SK-N-SH treated with all-trans-retinoic acid at 6 μM for 48 hours (cell line): Measurements from ENCODE around the gene FBXO45.

Source experiments
- ATAC-seq: fragments of 200-7000 bp; cut with Tn5 transposase; 3 replicates; pipeline ENCODE4 v1.9.1; 2020; ENCODE audit warnings: mild to moderate bottlenecking, moderate library complexity
- ARNTL ChIP-seq: fragments of 450-650 bp; formaldehyde crosslinking; IDR thresholded peaks from 2 replicates; pipeline ENCODE4 v1.5.0; 2020; ENCODE audit warnings: low read depth, mild to moderate bottlenecking, moderate library complexity, borderline replicate concordance
- BACH2 ChIP-seq: fragments of 250-450 bp; sonication (Bioruptor Pico); IDR thresholded peaks from 2 replicates; pipeline ENCODE4 v1.9.0; 2021; ENCODE audit warnings: mild to moderate bottlenecking, borderline replicate concordance
- CREB5 ChIP-seq: fragments of 250-450 bp; sonication (Bioruptor Pico); IDR thresholded peaks from 2 replicates; pipeline ENCODE4 v1.5.1; 2020; ENCODE audit warnings: low read depth, mild to moderate bottlenecking, moderate library complexity
- CSDC2 ChIP-seq: fragments of 250-450 bp; sonication (Bioruptor Pico); IDR thresholded peaks from 2 replicates; pipeline ENCODE4 v1.5.0; 2020; ENCODE audit warnings: mild to moderate bottlenecking, moderate library complexity
- ESRRG ChIP-seq: fragments of 250-450 bp; sonication (Bioruptor Pico); IDR thresholded peaks from 2 replicates; pipeline ENCODE4 v1.6.1; 2021; ENCODE audit warnings: mild to moderate bottlenecking
- GLIS3 ChIP-seq: fragments of 250-450 bp; sonication (Bioruptor Pico); IDR thresholded peaks from 2 replicates; pipeline ENCODE4 v1.5.0; 2020; ENCODE audit warnings: mild to moderate bottlenecking, moderate library complexity
- ISL1 ChIP-seq: fragments of 250-450 bp; sonication (Bioruptor Pico); IDR thresholded peaks from 2 replicates; pipeline ENCODE4 v2.1.2; 2022; ENCODE audit warnings: mild to moderate bottlenecking, moderate library complexity
- OSR1 ChIP-seq: fragments of 250-450 bp; sonication (Bioruptor Pico); IDR thresholded peaks from 2 replicates; pipeline ENCODE4 v1.8.0; 2022; ENCODE audit warnings: moderate library complexity, mild to moderate bottlenecking, inconsistent platforms
- PATZ1 ChIP-seq: fragments of 250-450 bp; sonication (Bioruptor Pico); IDR thresholded peaks from 2 replicates; pipeline ENCODE4 v1.8.0; 2020; ENCODE audit warnings: mild to moderate bottlenecking, moderate library complexity, borderline replicate concordance
- POU6F1 ChIP-seq: fragments of 250-450 bp; sonication (Bioruptor Pico); IDR thresholded peaks from 2 replicates; pipeline ENCODE4 v1.8.0; 2021; ENCODE audit warnings: low read depth, mild to moderate bottlenecking, moderate library complexity, borderline replicate concordance
- PPARA ChIP-seq: fragments of 250-450 bp; sonication (Bioruptor Pico); IDR thresholded peaks from 2 replicates; pipeline ENCODE4 v1.5.0; 2020; ENCODE audit warnings: mild to moderate bottlenecking, borderline replicate concordance
- RARB ChIP-seq: fragments of 250-450 bp; sonication (Bioruptor Pico); IDR thresholded peaks from 2 replicates; pipeline ENCODE4 v1.8.0; 2021; ENCODE audit warnings: mild to moderate bottlenecking, moderate library complexity
- SNAI2 ChIP-seq: fragments of 250-450 bp; sonication (Bioruptor Pico); IDR thresholded peaks from 2 replicates; pipeline ENCODE4 v1.5.0; 2020; ENCODE audit warnings: mild to moderate bottlenecking, moderate library complexity
- TCF4 ChIP-seq: fragments of 250-450 bp; sonication (Bioruptor Pico); IDR thresholded peaks from 2 replicates; pipeline ENCODE4 v1.8.0; 2021; ENCODE audit warnings: mild to moderate bottlenecking, moderate library complexity, borderline replicate concordance
- TSHZ2 ChIP-seq: fragments of 250-450 bp; sonication (Bioruptor Pico); IDR thresholded peaks from 2 replicates; pipeline ENCODE4 v1.5.0; 2020; ENCODE audit warnings: mild to moderate bottlenecking, moderate library complexity
- ZC3H10 ChIP-seq: fragments of 250-450 bp; sonication (Bioruptor Pico); IDR thresholded peaks from 2 replicates; pipeline ENCODE4 v1.5.1; 2021; ENCODE audit warnings: mild to moderate bottlenecking, moderate library complexity
- ZFP3 ChIP-seq: fragments of 250-450 bp; sonication (Bioruptor Pico); IDR thresholded peaks from 2 replicates; pipeline ENCODE4 v1.5.0; 2020; ENCODE audit warnings: mild to moderate bottlenecking, moderate library complexity
- ZFP30 ChIP-seq: fragments of 450-650 bp; formaldehyde crosslinking; IDR thresholded peaks from 2 replicates; pipeline ENCODE4 v1.5.0; 2022; ENCODE audit warnings: mild to moderate bottlenecking, moderate library complexity
- ZNF565 ChIP-seq: fragments of 450-650 bp; formaldehyde crosslinking; conservative IDR thresholded peaks from 2 replicates; pipeline ENCODE4 v1.5.0; 2020; ENCODE audit warnings: low read depth, mild to moderate bottlenecking, moderate library complexity
- ZNF70 ChIP-seq: fragments of 450-650 bp; formaldehyde crosslinking; IDR thresholded peaks from 2 replicates; pipeline ENCODE4 v1.5.0; 2020; ENCODE audit warnings: mild to moderate bottlenecking, moderate library complexity
- ZNF8 ChIP-seq: fragments of 450-650 bp; formaldehyde crosslinking; IDR thresholded peaks from 2 replicates; pipeline ENCODE4 v1.5.0; 2020; ENCODE audit warnings: mild to moderate bottlenecking, moderate library complexity

FBXO45 gene

GRCh38 chr3:196633555-196634151 lies 65.2 kb downstream of the FBXO45 start:
- no peak for ATAC-seq
- no peak for TF ChIP-seq PPARA (CRISPR knock-in tag)
- no peak for TF ChIP-seq TSHZ2 (CRISPR knock-in tag)
- no peak for TF ChIP-seq ZNF70 (CRISPR knock-in tag)
- TF ChIP-seq SNAI2 (CRISPR knock-in tag) = no peak
- no peak for TF ChIP-seq ESRRG (CRISPR knock-in tag)
- no peak for TF ChIP-seq PATZ1 (CRISPR knock-in tag)
- TF ChIP-seq ISL1 (CRISPR knock-in tag) = no peak
- no peak for TF ChIP-seq CSDC2 (CRISPR knock-in tag)
- TF ChIP-seq BACH2 (CRISPR knock-in tag) = no peak
- no peak for TF ChIP-seq ZNF565 (CRISPR knock-in tag)
- TF ChIP-seq ZFP30 = no peak
- TF ChIP-seq, all 23 proteins: peak for 0

GRCh38 chr3:196634224-196634623 lies 65.8 kb downstream of the FBXO45 start:
- TF ChIP-seq CREB5 (CRISPR knock-in tag) = no peak
- TF ChIP-seq GLIS3 (CRISPR knock-in tag) = no peak
- no peak for TF ChIP-seq ISL1 (CRISPR knock-in tag)
- TF ChIP-seq ZFP3 = no peak
- TF ChIP-seq ZC3H10 = no peak
- TF ChIP-seq TCF4 = no peak
- no peak for TF ChIP-seq ZNF565 (CRISPR knock-in tag)
- no peak for TF ChIP-seq RARB
- TF ChIP-seq PPARA (CRISPR knock-in tag) = no peak
- TF ChIP-seq ZNF8 = no peak
- TF ChIP-seq POU6F1 (CRISPR knock-in tag) = no peak
- no peak for TF ChIP-seq SNAI2 (CRISPR knock-in tag)
- TF ChIP-seq ESRRG (CRISPR knock-in tag) = no peak
- no peak for TF ChIP-seq ARNTL
- no peak for TF ChIP-seq BACH2 (CRISPR knock-in tag)
- TF ChIP-seq TSHZ2 (CRISPR knock-in tag) = no peak
- no peak for TF ChIP-seq ZFP30
- no peak for TF ChIP-seq CSDC2 (CRISPR knock-in tag)
- no peak for ATAC-seq

GRCh38 chr3:196634829-196635228 lies 66.4 kb downstream of the FBXO45 start:
- no peak for ATAC-seq
- TF ChIP-seq PATZ1 (CRISPR knock-in tag) (no peak), CREB5 (CRISPR knock-in tag) (no peak), ZNF565 (CRISPR knock-in tag) (no peak), SNAI2 (CRISPR knock-in tag) (no peak), CSDC2 (CRISPR knock-in tag) (no peak), OSR1 (CRISPR knock-in tag) (no peak), TCF4 (no peak), ISL1 (CRISPR knock-in tag) (no peak), ARNTL (no peak), GLIS3 (CRISPR knock-in tag) (no peak), POU6F1 (CRISPR knock-in tag) (no peak)
